Measurements from ENCODE around the gene MACROD2. TPM values are rescaled to one million over a fixed set of nuclear protein-coding genes. Genes with fewer than 3 reads are reported as not detected.
A peak's percentile ranks its signal among the peaks of the same experiment; 100 is the strongest.

The MACROD2 gene
- total RNA-seq, 4 donors from 2014 or later, result 1.8 to 4.8 (median 2.9) TPM

DNA sequence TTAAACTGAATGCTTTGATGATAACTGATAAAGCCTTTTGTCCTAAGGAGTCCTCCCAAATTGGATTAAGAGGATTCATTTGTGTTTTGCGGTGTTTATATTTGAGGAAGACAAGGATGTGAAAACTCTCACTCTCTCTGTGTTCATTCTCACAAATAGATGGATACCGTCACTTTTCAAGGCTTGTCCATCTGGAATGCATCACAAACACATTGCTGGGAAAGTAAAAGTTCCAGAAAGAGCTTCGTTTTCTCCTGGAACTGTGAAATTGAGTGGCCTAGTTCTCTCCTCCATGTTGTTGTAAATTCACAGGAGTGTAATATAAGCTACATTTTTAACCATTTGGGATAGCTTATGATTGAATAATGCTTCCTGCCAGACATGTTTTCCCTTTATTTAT is 923.7 kb downstream of the MACROD2 start:
- peak overlapping the region in 1 of 4 donors; percentile 13 for H3K27ac ChIP-seq

DNA sequence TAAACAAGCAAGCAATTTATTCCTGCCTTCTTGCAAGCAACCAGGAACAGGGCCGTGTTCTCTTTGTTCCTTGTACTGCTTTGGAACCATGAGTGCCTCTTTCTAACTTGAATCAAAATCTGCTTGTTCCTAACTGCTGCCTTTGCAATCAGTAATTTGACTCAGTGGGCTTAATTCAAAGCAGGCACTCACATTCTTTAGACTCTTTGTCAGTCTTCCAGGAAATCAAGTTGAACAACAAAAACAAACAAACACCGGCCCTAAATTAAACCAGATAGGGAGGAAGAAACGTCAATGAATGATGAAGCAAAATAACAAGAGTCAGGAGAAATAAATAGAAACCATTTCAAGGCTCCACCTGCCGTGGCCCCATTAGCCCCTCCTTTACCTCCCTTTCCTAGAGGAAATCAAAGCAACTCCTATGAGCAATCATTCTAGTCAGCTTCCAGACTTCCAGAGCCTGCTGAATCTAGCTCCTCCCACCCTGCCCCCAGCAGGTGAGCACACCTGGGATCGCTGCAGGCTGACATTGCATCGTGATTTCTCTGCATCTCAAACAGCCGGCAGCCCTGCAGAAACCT is 924.3 kb downstream of the MACROD2 start:
- Histone ChIP-seq H3K4me1 (peaks cover 0 to 34% (median 5%) of the 10 kb centered on the region in 3 donors), H3K4me3 (peak overlapping the region in 1 of 4 donors; percentile 22), H3K27ac (peak overlapping the region in 1 of 4 donors; percentile 13), H3K9me3 (no peaks in the 10 kb centered on the region), H3K27me3 (no peaks in the 10 kb centered on the region), H3K36me3 (no peaks in the 10 kb centered on the region)
- intact Hi-C loops (cut with DNase I), result no loop called here
- no peak for DNase-seq
- TF ChIP-seq POLR2A (IDR thresholded peaks at IDR 0.05), result no peak
- TF ChIP-seq, protein P1, sequence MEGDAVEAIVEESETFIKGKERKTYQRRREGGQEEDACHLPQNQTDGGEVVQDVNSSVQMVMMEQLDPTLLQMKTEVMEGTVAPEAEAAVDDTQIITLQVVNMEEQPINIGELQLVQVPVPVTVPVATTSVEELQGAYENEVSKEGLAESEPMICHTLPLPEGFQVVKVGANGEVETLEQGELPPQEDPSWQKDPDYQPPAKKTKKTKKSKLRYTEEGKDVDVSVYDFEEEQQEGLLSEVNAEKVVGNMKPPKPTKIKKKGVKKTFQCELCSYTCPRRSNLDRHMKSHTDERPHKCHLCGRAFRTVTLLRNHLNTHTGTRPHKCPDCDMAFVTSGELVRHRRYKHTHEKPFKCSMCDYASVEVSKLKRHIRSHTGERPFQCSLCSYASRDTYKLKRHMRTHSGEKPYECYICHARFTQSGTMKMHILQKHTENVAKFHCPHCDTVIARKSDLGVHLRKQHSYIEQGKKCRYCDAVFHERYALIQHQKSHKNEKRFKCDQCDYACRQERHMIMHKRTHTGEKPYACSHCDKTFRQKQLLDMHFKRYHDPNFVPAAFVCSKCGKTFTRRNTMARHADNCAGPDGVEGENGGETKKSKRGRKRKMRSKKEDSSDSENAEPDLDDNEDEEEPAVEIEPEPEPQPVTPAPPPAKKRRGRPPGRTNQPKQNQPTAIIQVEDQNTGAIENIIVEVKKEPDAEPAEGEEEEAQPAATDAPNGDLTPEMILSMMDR (IDR thresholded peaks at IDR 0.05), result no peak
- WGBS, 2 donors, result 10 to 15% methylated on average over 7 of the region's 7 CpGs

More for the DNA sequence above, 923.7 kb downstream of the MACROD2 start:
- intact Hi-C loops (cut with DNase I), result no loop called here
- Histone ChIP-seq H3K4me3 (no peak overlapping the region), H3K9me3 (no peaks in the 10 kb centered on the region), H3K4me1 (peaks cover 0 to 34% (median 5%) of the 10 kb centered on the region in 3 donors), H3K36me3 (no peaks in the 10 kb centered on the region), H3K27me3 (no peaks in the 10 kb centered on the region)
- no peak for DNase-seq
- TF ChIP-seq POLR2A (IDR thresholded peaks at IDR 0.05), result no peak
- TF ChIP-seq, protein P1 (IDR thresholded peaks at IDR 0.05), result no peak
- WGBS, 2 donors, result 57 to 73% methylated on average over 3 of the region's 3 CpGs

DNA sequence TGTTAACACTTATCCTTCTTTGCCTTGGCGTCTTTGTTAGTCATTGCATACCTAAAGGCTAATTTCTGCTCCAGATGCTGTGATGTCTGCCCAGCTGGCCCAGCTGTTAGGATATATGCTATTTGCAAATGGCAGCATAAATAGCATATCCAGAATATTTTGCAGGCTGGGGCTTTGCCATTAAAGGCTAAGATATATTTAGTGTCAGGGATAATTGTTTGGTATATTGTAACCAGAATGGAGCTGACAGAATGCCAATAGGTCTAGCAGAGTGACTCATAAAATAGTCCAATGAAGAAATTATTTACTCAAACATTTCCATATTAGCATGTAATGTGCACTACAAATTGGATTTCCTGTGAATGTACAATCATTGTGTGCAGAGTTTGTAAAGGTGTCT is 926.2 kb downstream of the MACROD2 start:
- intact Hi-C loops (cut with DNase I), result no loop called here
- Histone ChIP-seq H3K36me3 (no peaks in the 10 kb centered on the region), H3K9me3 (no peaks in the 10 kb centered on the region), H3K27ac (no peak overlapping the region), H3K4me1 (peaks cover 0 to 25% (median 10%) of the 10 kb centered on the region in 3 donors), H3K27me3 (no peaks in the 10 kb centered on the region), H3K4me3 (no peak overlapping the region)
- WGBS, 2 donors, result 17 to 36% methylated on average over 1 of the region's 1 CpG
- TF ChIP-seq POLR2A (IDR thresholded peaks at IDR 0.05), result no peak
- TF ChIP-seq, protein P1 (IDR thresholded peaks at IDR 0.05), result no peak
- no peak for DNase-seq

DNA sequence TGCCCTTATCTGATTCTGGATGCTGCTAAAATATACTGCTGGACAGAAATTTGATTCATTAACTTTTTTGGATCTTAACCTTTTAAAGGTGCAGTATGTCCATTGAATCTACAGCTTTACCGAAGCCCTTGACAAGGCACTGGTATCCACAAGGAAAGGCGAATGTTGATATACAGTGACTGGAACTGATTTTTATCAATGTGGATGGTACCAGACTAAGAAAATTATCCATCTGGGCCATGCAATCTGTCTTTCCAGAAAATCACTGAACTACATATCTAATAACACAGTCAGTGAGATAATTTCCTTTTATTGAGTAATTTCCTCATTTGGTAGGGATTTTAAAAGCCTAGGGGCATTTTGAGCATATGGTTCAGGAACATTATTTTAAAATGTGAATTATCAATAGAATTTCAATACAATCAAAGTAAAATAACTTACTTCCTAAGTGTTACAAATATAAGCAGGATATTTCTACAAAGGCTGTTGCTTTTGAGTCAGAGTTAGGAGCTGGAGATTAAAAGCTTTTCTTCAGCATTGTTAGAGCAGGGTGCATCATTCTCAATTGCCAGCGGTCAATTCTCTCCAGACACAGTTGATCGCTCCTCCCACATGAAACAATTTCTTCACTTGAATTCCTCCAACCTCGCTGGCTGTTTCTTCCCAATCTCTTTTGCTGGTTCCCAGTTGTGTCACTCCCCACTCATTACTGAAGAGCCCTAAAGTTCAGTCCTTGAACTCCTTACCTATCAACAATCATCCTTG is 927.4 kb downstream of the MACROD2 start:
- no peaks in the 10 kb centered on the region for H3K36me3 ChIP-seq
- H3K4me3 ChIP-seq, result no peak overlapping the region
- no peak for DNase-seq
- no peak for TF ChIP-seq POLR2A (IDR thresholded peaks at IDR 0.05)
- TF ChIP-seq, protein P1 (IDR thresholded peaks at IDR 0.05), result no peak
- WGBS, 2 donors, result 64 to 82% methylated on average over 5 of the region's 5 CpGs
- intact Hi-C loops (cut with DNase I), result no loop called here
- H3K9me3 ChIP-seq, result no peaks in the 10 kb centered on the region
- H3K27me3 ChIP-seq, result no peaks in the 10 kb centered on the region
- H3K4me1 ChIP-seq, result peaks cover 0 to 25% (median 10%) of the 10 kb centered on the region in 3 donors
- H3K27ac ChIP-seq, result no peak overlapping the region

DNA sequence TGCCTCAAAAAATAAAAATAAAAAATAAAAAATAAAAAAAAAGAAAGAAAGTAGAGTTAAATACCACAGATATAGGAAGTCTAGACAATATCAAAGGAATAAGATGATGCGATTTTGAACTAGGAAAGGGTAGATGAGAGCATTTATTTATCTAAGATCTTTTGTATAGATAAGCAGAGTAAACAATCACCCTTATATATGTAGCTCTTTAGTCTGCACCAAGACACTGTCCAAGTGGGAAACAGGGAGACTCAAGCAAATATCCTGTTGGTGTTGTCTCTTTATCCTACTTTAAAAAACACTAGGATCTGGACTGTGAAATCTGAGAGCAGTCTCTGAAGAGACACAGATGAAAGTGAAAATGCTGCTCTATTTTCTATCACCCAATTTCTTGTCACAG is 929.1 kb downstream of the MACROD2 start:
- no peak overlapping the region for H3K4me3 ChIP-seq
- DNase-seq, result no peak
- H3K9me3 ChIP-seq, result no peaks in the 10 kb centered on the region
- 50 to 62% methylated on average over 1 of the region's 1 CpG for WGBS, 2 donors
- TF ChIP-seq, protein P1 (IDR thresholded peaks at IDR 0.05), result no peak
- no peak for TF ChIP-seq POLR2A (IDR thresholded peaks at IDR 0.05)
- peaks cover 0 to 20% (median 10%) of the 10 kb centered on the region in 3 donors for H3K4me1 ChIP-seq
- no peaks in the 10 kb centered on the region for H3K36me3 ChIP-seq
- intact Hi-C loops (cut with DNase I), result no loop called here
- no peak overlapping the region for H3K27ac ChIP-seq
- H3K27me3 ChIP-seq, result no peaks in the 10 kb centered on the region
